NCI-H1092 treated with DMSO at 0.1 percent for 48 hours (cell line): ENCODE measurements around the gene STX4.

Experiments used
- DNase-seq: peaks from one replicate; lab custom pipeline; 2025; lab: John Stamatoyannopoulos, UW

The STX4 gene

GRCh38 chr16:31064882-31065461 is 31.6 kb downstream of the STX4 start:
- no peak for DNase-seq

- DNase-seq, result no peak
Measured at GRCh38 chr16:31067342-31067741, 34.0 kb downstream of the STX4 start.

GRCh38 chr16:31071861-31072260 is 38.5 kb downstream of the STX4 start:
- DNase-seq, result no peak

- no peak for DNase-seq
Measured at GRCh38 chr16:31072540-31073141, 39.3 kb downstream of the STX4 start.

- peak; percentile 85 for DNase-seq
Measured at GRCh38 chr16:31073142-31073969, 40.0 kb downstream of the STX4 start.

GRCh38 chr16:31073970-31074813 is 40.8 kb downstream of the STX4 start, which contains the start of the genes ZNF646 and ZNF668:
TSS of gene ZNF646 (plus strand) at chr16:31074422. CDS start at chr16:31076325, 1,903 bp downstream.
TSS of gene ZNF668 (minus strand) at chr16:31074240. CDS start at chr16:31064459, 9,781 bp downstream.
- peak; percentile 100 for DNase-seq

- DNase-seq, result no peak
Measured at GRCh38 chr16:31074814-31075183, 41.4 kb downstream of the STX4 start.

- no peak for DNase-seq
Measured at GRCh38 chr16:31076319-31076718, 43.0 kb downstream of the STX4 start.

GRCh38 chr16:31077024-31077423 is 43.7 kb downstream of the STX4 start:
- no peak for DNase-seq

GRCh38 chr16:31077592-31078396 is 44.4 kb downstream of the STX4 start:
- no peak for DNase-seq

- DNase-seq, result no peak
Measured at GRCh38 chr16:31078597-31079341, 45.4 kb downstream of the STX4 start.

GRCh38 chr16:31079342-31079944 is 46.1 kb downstream of the STX4 start:
- no peak for DNase-seq

GRCh38 chr16:31080035-31080629 is 46.8 kb downstream of the STX4 start:
- DNase-seq, result no peak

- no peak for DNase-seq
Measured at GRCh38 chr16:31080756-31081419, 47.5 kb downstream of the STX4 start.

GRCh38 chr16:31081428-31082351 is 48.3 kb downstream of the STX4 start:
- no peak for DNase-seq

- no peak for DNase-seq
Measured at GRCh38 chr16:31082368-31083045, 49.1 kb downstream of the STX4 start.

GRCh38 chr16:31083081-31083480 is 49.7 kb downstream of the STX4 start:
- no peak for DNase-seq
